Caco-2 (cell line): ENCODE measurements around the gene TRPM7. TPM values are rescaled to one million over a fixed set of nuclear protein-coding genes. Genes with fewer than 3 reads are reported as not detected.
"Not testable (repeated sequence)": the region's sequence is repeated elsewhere in the genome, so short reads cannot be mapped to it uniquely, and the experiment has no call there.

Experiments used
- BruUV-seq: library from RNA; stranded (reverse); fragments of 400-500 nt; replicated peaks from 2 replicates; lab custom pipeline; 2021; lab: Mats Ljungman, UMichigan
- CTCF ChIA-PET: fragments of 300-600 bp; sonication (Branson Sonifier 250); formaldehyde crosslinking; loops from one replicate; lab custom pipeline; 2022; ENCODE audit warnings: antibody characterized with exemption; lab: Charles Lee
- POLR2A ChIA-PET: fragments of 300-600 bp; sonication (Branson Sonifier 250); formaldehyde crosslinking; loops from one replicate; lab custom pipeline; 2022; ENCODE audit warnings: antibody characterized with exemption; lab: Charles Lee
- DNase-seq, 2 experiments: peaks; one replicate each; pipeline versions ENCODE4 v3.0.0 to v3.0.0-alpha.2; 2020 to 2022
- H3K27me3 ChIP-seq: replicated peaks from 2 replicates; pipeline ENCODE4 v1.6.0; 2011; ENCODE audit warnings: low read length; ENCODE audit not compliant: control insufficient read depth, insufficient read depth
- H3K36me3 ChIP-seq: 2 replicates; pipeline ENCODE4 v1.5.1; 2011; ENCODE audit warnings: low read length; ENCODE audit not compliant: control insufficient read depth, insufficient read depth
- H3K4me1 ChIP-seq: fragments of 250-450 bp; sonication (Bioruptor Pico); 2 replicates; pipeline ENCODE4 v1.5.1; 2020; ENCODE audit warnings: mild to moderate bottlenecking
- H3K4me3 ChIP-seq: 2 replicates; pipeline ENCODE4 v1.5.1; 2011; ENCODE audit warnings: low read depth, mild to moderate bottlenecking, control low read depth, low read length
- H3K9me3 ChIP-seq: fragments of 250-450 bp; sonication (Bioruptor Pico); 2 replicates; pipeline ENCODE4 v1.5.1; 2020; ENCODE audit warnings: mild to moderate bottlenecking, moderate library complexity
- H3K27ac Mint-ChIP-seq: one replicate; pipeline ENCODE4 v1.8.0; 2022; ENCODE audit warnings: mixed read lengths; ENCODE audit not compliant: unreplicated experiment
- H3K27me3 Mint-ChIP-seq: one replicate; pipeline ENCODE4 v1.8.0; 2022; ENCODE audit warnings: mixed read lengths; ENCODE audit not compliant: insufficient read depth, unreplicated experiment
- H3K36me3 Mint-ChIP-seq: one replicate; pipeline ENCODE4 v1.8.0; 2022; ENCODE audit warnings: mild to moderate bottlenecking, mixed read lengths; ENCODE audit not compliant: insufficient read depth, unreplicated experiment
- H3K4me1 Mint-ChIP-seq: one replicate; pipeline ENCODE4 v1.8.0; 2022; ENCODE audit warnings: low read depth, mixed read lengths; ENCODE audit not compliant: unreplicated experiment
- H3K4me3 Mint-ChIP-seq: one replicate; pipeline ENCODE4 v1.8.0; 2022; ENCODE audit warnings: mild to moderate bottlenecking, moderate library complexity, mixed read lengths; ENCODE audit not compliant: unreplicated experiment
- H3K9me3 Mint-ChIP-seq: one replicate; pipeline ENCODE4 v1.8.0; 2022; ENCODE audit warnings: mixed read lengths; ENCODE audit not compliant: unreplicated experiment
- intact Hi-C: fragments of 100-400 bp; cut with micrococcal nuclease; formaldehyde crosslinking; loops from one replicate; pipeline ENCODE4 v1.10.0; 2022; ENCODE audit not compliant: unreplicated experiment
- total RNA-seq: library from RNA; stranded (reverse); gene quantifications from 2 replicates; pipeline ENCODE4 v1.2.3, GENCODE V29; 2022
- TF ChIP-seq, protein P1 (sequence below), 2 experiments: fragments of 200-600 bp in 1 of 2; IDR thresholded peaks; 1 replicate in 1 of 2; 2 replicates in 1 of 2; pipeline versions ENCODE4 v1.5.1 to v1.8.0; 2011 to 2022; ENCODE audit warnings: antibody characterized with exemption in 1 of 2, control low read depth in 1 of 2, inconsistent platforms in 1 of 2, low read depth in 1 of 2, low read length in 1 of 2, mild to moderate bottlenecking in 1 of 2, moderate library complexity in 1 of 2; ENCODE audit not compliant: insufficient read depth in 1 of 2, severe bottlenecking in 1 of 2, unreplicated experiment in 1 of 2

Gene TRPM7
- total RNA-seq, 1 experiment from 2014 or later = 70.9 TPM

- H3K27me3 Mint-ChIP-seq, H3K36me3 ChIP-seq, BruUV-seq, H3K9me3 ChIP-seq, intact Hi-C loops, H3K4me1 ChIP-seq, H3K4me3 ChIP-seq, H3K4me1 Mint-ChIP-seq, H3K27me3 ChIP-seq, H3K27ac Mint-ChIP-seq, POLR2A ChIA-PET, CTCF ChIA-PET, H3K9me3 Mint-ChIP-seq, H3K4me3 Mint-ChIP-seq, DNase-seq: not testable (repeated sequence)
- peaks cover 85% of the 10 kb centered on the region for H3K36me3 Mint-ChIP-seq
These were observed 70.0 kb downstream of the TRPM7 start for GRCh38 chr15:50616554-50616953.

- CTCF ChIA-PET = no interaction called here
- no peak for DNase-seq
- POLR2A ChIA-PET = no interaction called here
- H3K9me3 Mint-ChIP-seq = no peaks in the 10 kb centered on the region
- Histone ChIP-seq H3K4me1 (no peaks in the 10 kb centered on the region), H3K27me3 (no peaks in the 10 kb centered on the region), H3K9me3 (no peaks in the 10 kb centered on the region), H3K36me3 (no peaks in the 10 kb centered on the region; the same call in 1 of the 2 replicates), H3K4me3 (no peak overlapping the region)
- H3K27ac Mint-ChIP-seq = no peak overlapping the region
- BruUV-seq = no TSS peak
- no peaks in the 10 kb centered on the region for H3K4me1 Mint-ChIP-seq
- intact Hi-C loops = no loop called here
- H3K27me3 Mint-ChIP-seq = no peaks in the 10 kb centered on the region
- no peak overlapping the region for H3K4me3 Mint-ChIP-seq
- peaks cover 77% of the 10 kb centered on the region for H3K36me3 Mint-ChIP-seq
- TF ChIP-seq, protein P1, sequence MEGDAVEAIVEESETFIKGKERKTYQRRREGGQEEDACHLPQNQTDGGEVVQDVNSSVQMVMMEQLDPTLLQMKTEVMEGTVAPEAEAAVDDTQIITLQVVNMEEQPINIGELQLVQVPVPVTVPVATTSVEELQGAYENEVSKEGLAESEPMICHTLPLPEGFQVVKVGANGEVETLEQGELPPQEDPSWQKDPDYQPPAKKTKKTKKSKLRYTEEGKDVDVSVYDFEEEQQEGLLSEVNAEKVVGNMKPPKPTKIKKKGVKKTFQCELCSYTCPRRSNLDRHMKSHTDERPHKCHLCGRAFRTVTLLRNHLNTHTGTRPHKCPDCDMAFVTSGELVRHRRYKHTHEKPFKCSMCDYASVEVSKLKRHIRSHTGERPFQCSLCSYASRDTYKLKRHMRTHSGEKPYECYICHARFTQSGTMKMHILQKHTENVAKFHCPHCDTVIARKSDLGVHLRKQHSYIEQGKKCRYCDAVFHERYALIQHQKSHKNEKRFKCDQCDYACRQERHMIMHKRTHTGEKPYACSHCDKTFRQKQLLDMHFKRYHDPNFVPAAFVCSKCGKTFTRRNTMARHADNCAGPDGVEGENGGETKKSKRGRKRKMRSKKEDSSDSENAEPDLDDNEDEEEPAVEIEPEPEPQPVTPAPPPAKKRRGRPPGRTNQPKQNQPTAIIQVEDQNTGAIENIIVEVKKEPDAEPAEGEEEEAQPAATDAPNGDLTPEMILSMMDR (IDR thresholded peaks at IDR 0.05; ENCODE audit: insufficient read depth in 1 of 2, low read depth in 1 of 2, low read length in 1 of 2, severe bottlenecking in 1 of 2, unreplicated experiment in 1 of 2) = no peak
These were observed 73.0 kb downstream of the TRPM7 start for GRCh38 chr15:50613600-50613999.

GRCh38 chr15:50607129-50607528 is 79.5 kb downstream of the TRPM7 start:
- H3K27me3 Mint-ChIP-seq = no peaks in the 10 kb centered on the region
- BruUV-seq = no TSS peak
- ChIA-PET POLR2A (no interaction called here), CTCF (no interaction called here)
- H3K4me3 Mint-ChIP-seq = no peak overlapping the region
- H3K4me1 Mint-ChIP-seq = no peaks in the 10 kb centered on the region
- no peaks in the 10 kb centered on the region for H3K27me3 ChIP-seq
- H3K36me3 Mint-ChIP-seq = peaks cover 87% of the 10 kb centered on the region
- TF ChIP-seq, protein P1 (IDR thresholded peaks at IDR 0.05; ENCODE audit: insufficient read depth in 1 of 2, low read depth in 1 of 2, low read length in 1 of 2, severe bottlenecking in 1 of 2, unreplicated experiment in 1 of 2) = no peak
- no peak for DNase-seq
- no peak overlapping the region for H3K27ac Mint-ChIP-seq
- H3K9me3 ChIP-seq = no peaks in the 10 kb centered on the region
- peaks cover 8% of the 10 kb centered on the region for H3K9me3 Mint-ChIP-seq
- H3K36me3 ChIP-seq = no peaks in the 10 kb centered on the region; the same call in 1 of the 2 replicates
- no peaks in the 10 kb centered on the region for H3K4me1 ChIP-seq
- no peak overlapping the region for H3K4me3 ChIP-seq
- intact Hi-C loops = no loop called here

- Mint-ChIP-seq H3K9me3 (peaks cover 9% of the 10 kb centered on the region), H3K4me3 (no peak overlapping the region), H3K27me3 (no peaks in the 10 kb centered on the region), H3K4me1 (no peaks in the 10 kb centered on the region), H3K36me3 (peaks cover 74% of the 10 kb centered on the region), H3K27ac (no peak overlapping the region)
- BruUV-seq = no TSS peak
- no peak for DNase-seq
- intact Hi-C loops = no loop called here
- Histone ChIP-seq H3K4me1 (no peaks in the 10 kb centered on the region), H3K27me3 (no peaks in the 10 kb centered on the region), H3K4me3 (no peak overlapping the region), H3K9me3 (no peaks in the 10 kb centered on the region), H3K36me3 (no peaks in the 10 kb centered on the region; the same call in 1 of the 2 replicates)
- TF ChIP-seq, protein P1 (IDR thresholded peaks at IDR 0.05; ENCODE audit: insufficient read depth in 1 of 2, low read depth in 1 of 2, low read length in 1 of 2, severe bottlenecking in 1 of 2, unreplicated experiment in 1 of 2) = no peak
- ChIA-PET CTCF (interaction anchor here (0.6 kb wide), 1 partner anchor 1303 kb away, joined by 3 read pairs; no protein-coding TSS in a partner anchor), POLR2A (no interaction called here)
These were observed 81.1 kb downstream of the TRPM7 start for GRCh38 chr15:50605462-50605861.

GRCh38 chr15:50602028-50602427 is 84.6 kb downstream of the TRPM7 start:
- H3K27me3 Mint-ChIP-seq, DNase-seq, H3K27me3 ChIP-seq, H3K4me1 Mint-ChIP-seq, intact Hi-C loops, H3K4me3 ChIP-seq, H3K9me3 ChIP-seq, CTCF ChIA-PET, H3K36me3 ChIP-seq, H3K9me3 Mint-ChIP-seq, H3K4me3 Mint-ChIP-seq, BruUV-seq, H3K4me1 ChIP-seq, H3K27ac Mint-ChIP-seq, POLR2A ChIA-PET: not testable (repeated sequence)
- H3K36me3 Mint-ChIP-seq = peaks cover 74% of the 10 kb centered on the region
